Measurements from ENCODE around the gene SPO11.
A peak's percentile ranks its signal among the peaks of the same experiment; 100 is the strongest.
"Not testable (repeated sequence)": the region's sequence is repeated elsewhere in the genome, so short reads cannot be mapped to it uniquely, and the experiment has no call there.

Gene SPO11

DNA sequence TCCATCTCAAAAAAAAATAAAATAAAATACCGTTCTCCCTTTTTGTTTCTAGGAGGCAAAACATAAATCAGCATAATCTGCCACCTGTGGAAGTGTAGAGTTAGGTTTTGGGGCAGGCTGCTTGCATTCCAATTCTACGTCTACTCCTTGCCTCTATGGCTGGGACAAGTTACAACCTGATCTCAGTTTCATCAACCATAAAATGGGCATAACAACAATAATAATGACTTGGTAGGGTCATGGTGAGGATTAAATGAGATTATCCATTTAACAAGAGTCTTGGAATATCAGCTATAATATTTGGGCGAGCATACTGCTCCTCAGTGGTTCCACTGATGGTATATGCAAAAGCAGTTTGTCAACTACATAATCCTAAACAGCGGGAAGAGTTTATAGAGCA, 17.8 kb downstream of the SPO11 start:
- DNase-seq: no peak

GRCh38 chr20:57348200-57348921, 18.8 kb downstream of the SPO11 start:
- not testable (repeated sequence) for DNase-seq

DNA sequence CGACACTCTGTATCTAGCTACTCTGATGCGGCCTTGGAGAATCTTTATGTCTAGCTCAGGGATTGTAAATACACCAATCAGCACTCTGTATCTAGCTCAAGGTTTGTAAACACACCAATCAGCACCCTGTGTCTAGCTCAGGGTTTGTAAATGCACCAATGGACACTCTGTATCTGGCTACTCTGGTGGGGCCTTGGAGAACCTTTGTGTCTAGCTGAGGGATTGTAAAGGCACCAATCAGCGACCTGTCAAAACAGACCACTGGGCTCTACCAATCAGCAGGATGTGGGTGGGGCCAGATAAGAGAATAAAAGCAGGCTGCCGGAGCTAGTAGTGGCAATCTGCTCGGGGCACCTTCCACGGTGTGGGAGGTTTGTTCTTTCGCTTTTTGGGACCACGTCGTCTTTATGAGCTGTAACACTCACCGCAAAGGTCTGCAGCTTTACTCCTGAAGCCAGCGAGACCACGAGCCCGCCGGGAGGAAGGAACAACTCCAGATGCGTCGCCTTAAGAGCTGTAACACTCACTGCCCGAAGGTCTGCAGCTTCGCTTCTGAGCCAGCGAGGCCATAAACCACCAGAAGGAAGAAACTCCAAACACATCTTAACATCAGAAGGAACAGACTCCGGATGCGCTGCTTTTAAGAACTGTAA, 19.4 kb downstream of the SPO11 start:
- peak in 2 of 6 experiments; percentile 4 to 23 for DNase-seq

GRCh38 chr20:57350081-57350710, 20.6 kb downstream of the SPO11 start:
- DNase-seq: peak in 1 of 6 experiments; percentile 10

GRCh38 chr20:57350726-57351041, 21.1 kb downstream of the SPO11 start:
- not testable (repeated sequence) for DNase-seq

DNA sequence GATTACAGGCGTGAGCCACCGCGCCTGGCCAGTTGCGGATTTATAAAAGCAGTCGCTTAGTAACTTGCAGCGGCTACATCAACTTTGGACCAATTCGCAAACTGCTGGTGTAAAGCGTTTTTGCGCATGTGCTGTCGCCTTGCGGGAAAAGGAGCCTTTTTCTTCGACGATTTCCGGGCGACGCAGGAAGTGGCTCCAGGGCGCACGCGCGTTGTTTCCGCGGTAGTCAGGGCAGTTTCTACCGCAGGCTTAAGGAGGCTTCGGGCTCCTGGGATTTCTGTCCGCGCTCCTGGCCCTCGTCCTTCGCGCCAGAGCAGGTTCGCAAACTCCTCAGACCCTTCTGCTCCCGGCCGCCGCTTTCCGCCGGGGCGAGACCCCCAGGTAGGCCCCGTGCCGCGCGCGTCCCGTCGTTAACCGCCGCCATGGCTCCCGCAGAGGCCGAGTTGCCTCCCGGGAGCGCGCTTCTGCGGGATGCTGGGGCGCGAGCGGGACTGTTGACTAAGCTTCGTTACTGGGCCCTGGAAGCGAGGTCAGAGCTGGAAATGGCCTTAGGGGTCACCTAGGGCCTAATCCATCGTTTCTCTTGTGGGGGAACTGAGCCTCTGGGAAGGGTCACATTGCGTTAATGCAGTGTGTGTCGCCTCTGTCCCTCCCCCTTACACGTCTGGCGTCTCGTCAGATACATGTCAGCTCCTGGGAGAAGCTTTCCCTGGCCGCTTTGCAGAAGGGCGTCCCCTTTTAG, 21.6 kb downstream of the SPO11 start, which contains the start of gene RAE1:
Gene RAE1, plus strand, starts transcription at position 214 of the 742 bp plus-strand sequence. CDS start 2,784 bp downstream, outside the sequence.
- peak; percentile 83 to 90 (median 85) for DNase-seq

DNA sequence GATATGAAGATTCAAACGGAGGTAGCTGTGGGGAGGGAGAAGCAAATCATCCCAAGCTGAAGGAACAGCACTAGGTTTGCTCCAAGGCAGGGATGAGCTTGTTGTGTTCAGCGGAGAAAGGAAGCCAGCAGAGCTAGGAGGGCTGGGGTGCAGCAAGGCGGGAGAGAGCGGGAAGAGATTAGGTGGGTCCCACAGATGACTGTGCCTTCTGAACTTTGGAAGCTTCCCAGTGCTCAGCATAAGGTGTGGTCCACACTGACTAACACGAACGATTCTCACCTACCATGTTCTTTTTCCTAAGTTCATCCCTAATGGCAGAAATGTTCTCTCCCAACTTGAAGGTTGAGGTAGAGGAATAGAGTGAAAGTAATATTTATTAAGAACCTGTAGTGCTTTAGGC, 22.7 kb downstream of the SPO11 start:
- no peak for DNase-seq

GRCh38 chr20:57353351-57353750, 23.7 kb downstream of the SPO11 start:
- DNase-seq: no peak

- no peak for DNase-seq
Observed at GRCh38 chr20:57361517-57361916, 31.9 kb downstream of the SPO11 start.

- DNase-seq: no peak
Observed at GRCh38 chr20:57364451-57364850, 34.8 kb downstream of the SPO11 start.

- DNase-seq: no peak
Observed at GRCh38 chr20:57369596-57369995, 40.0 kb downstream of the SPO11 start.

- DNase-seq: no peak
Observed at GRCh38 chr20:57370316-57370715, 40.7 kb downstream of the SPO11 start.

GRCh38 chr20:57371363-57371762, 41.8 kb downstream of the SPO11 start:
- DNase-seq: no peak

GRCh38 chr20:57372157-57372556, 42.6 kb downstream of the SPO11 start:
- no peak for DNase-seq

DNA sequence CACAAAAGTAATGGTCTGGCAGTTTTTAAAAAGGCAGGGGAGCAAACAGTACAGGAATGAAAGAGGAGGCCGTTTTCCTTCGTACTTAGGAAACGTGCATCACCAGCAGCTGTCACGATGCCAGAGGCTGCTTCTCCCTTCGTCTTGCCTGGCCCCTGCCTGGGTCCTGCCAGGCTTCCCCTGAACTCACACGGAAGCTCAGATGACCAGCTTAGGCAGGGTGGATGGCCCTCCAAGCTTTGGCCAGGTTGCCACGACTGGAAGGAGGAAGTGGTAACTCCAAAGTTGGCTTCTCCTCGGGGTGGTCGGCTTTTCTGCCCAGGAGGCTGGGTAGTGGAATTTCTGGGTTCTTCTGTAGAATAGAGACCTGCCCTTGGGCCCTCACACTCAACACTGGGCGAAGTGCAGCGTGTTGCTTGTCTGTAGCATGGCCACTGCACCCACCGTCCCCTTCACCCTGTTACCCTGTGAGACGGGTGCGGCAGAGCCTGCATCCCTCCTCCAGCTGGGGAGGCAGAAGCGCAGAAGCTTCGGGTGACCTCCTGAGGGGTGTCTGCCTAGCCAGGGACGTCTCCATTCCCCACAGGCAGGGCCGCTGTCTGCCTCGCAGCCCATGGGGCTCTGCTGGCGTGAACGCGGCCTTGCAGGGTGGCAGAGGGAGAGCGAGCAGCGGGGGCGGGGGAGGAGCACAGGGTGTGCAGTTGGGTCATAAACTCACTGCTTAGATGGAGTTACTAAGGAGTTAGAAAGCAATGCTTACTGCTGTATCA, 43.2 kb downstream of the SPO11 start:
- DNase-seq: no peak

DNA sequence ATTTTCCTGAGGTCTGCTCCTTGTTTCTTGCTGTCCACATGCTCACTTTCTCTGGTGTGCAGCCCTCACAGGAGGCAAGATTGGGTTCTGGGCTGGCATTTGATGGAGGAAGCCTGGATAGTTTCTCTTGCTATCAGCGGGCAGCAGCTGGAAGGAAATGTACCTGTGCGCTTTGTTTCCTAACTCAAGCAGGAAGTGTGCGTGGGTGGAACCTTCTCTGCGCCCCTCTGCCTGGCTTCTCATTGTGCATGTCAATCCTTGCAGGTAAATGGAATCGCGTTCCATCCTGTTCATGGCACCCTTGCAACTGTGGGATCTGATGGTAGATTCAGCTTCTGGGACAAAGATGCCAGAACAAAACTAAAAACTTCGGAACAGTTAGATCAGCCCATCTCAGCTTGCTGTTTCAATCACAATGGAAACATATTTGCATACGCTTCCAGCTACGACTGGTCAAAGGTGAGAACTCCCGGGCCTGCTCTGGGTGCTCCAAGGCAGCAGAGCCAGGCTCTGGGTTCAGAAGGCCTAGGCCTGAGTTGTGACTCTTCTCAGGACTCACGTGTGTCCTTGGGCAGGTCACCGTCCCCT, 44.8 kb downstream of the SPO11 start:
- DNase-seq: peak in 1 of 6 experiments; percentile 4

GRCh38 chr20:57374931-57375651, 45.5 kb downstream of the SPO11 start:
- no peak for DNase-seq

GRCh38 chr20:57375652-57376230, 46.1 kb downstream of the SPO11 start:
- DNase-seq: no peak

DNA sequence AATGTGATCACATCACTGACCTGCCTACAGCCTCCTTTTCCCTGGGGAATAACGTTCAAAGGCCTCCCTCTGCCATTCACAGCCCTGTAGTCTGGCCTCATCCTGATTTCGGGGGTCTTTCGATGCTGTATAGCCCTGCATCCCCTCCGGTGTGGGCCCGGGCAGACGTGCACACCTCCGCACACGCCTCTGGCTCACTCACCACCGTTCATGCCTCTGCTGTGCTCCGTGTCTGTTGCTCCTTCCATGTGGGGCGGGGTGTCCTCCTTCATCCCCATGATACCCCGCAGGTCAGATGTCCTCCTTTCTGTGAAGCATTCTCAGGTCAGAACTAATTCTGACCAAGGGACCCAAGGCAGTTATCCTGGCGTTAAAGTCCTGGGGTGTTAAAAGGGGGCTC, 47.7 kb downstream of the SPO11 start:
- DNase-seq: no peak

GRCh38 chr20:57378107-57378506, 48.5 kb downstream of the SPO11 start:
- no peak for DNase-seq

DNA sequence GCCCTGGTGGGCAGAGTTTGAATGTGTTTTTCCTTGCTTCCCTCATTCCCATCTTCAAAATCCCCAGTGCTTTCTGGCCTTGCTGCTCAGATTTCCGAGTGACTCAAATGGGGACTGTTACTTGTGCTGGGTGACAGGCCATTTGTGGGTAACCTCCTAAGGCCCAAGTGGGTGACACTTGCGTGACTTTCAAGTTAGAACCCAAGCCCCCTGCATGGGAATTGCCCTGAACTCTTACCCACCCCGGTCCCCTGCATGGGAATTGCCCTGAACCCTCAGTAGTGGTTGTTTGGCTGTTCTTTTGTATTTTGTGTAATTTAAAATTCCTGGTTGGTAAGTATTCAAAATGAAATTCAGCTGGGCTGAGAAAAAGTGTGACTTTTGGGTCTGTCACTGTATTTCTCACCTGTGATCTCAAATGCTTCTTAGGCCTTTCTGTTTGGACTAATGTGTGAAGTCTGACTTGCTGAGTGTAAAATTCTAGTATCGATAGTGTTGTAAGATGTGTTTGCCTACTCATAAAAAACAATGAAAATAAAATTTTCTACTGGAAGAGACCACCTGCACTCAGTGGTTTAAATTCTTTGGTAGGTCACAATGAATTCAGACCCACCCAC, 49.2 kb downstream of the SPO11 start:
- no peak for DNase-seq

Measured in stimulated activated naive CD4-positive, alpha-beta T cell (primary cell).